Mesendoderm (in vitro differentiated cells): ENCODE results near the gene BMP2K.

Experiments used
- DNase-seq: peaks from one replicate; pipeline ENCODE4 v3.0.0; 2013
- H2AK5ac ChIP-seq: 2 replicates; pipeline ENCODE4 v1.6.1; 2013; ENCODE audit warnings: low read length, inconsistent platforms
- H2BK120ac ChIP-seq: 2 replicates; pipeline ENCODE4 v1.6.1; 2013; ENCODE audit warnings: low read depth, mild to moderate bottlenecking, low read length, moderate library complexity, mixed read lengths
- H2BK15ac ChIP-seq: replicated peaks from 2 replicates; pipeline ENCODE4 v1.6.1; 2013; ENCODE audit warnings: low read depth, mild to moderate bottlenecking, moderate library complexity
- H2BK5ac ChIP-seq: 2 replicates; pipeline ENCODE4 v1.6.1; 2013; ENCODE audit warnings: low read length, inconsistent platforms
- H3K18ac ChIP-seq: 2 replicates; pipeline ENCODE4 v1.6.1; 2013; ENCODE audit warnings: mild to moderate bottlenecking, low read length, mixed read lengths
- H3K23ac ChIP-seq: one replicate; pipeline ENCODE4 v1.6.1; 2013; ENCODE audit warnings: low read length
- H3K27ac ChIP-seq: 2 replicates; pipeline ENCODE4 v1.5.1; 2013; ENCODE audit warnings: low read depth, mild to moderate bottlenecking, inconsistent platforms, low read length, moderate library complexity
- H3K27me3 ChIP-seq: 2 replicates; pipeline ENCODE4 v1.6.1; 2013; ENCODE audit warnings: low read length, control low read depth, mild to moderate bottlenecking, inconsistent platforms; ENCODE audit not compliant: insufficient read depth, poor library complexity
- H3K36me3 ChIP-seq: 2 replicates; pipeline ENCODE4 v1.6.1; 2013; ENCODE audit warnings: low read length, inconsistent platforms; ENCODE audit not compliant: control insufficient read depth, insufficient read depth
- H3K4ac ChIP-seq: one replicate; pipeline ENCODE4 v1.6.1; 2013; ENCODE audit warnings: low read depth, mild to moderate bottlenecking, low read length, moderate library complexity
- H3K4me1 ChIP-seq: 2 replicates; pipeline ENCODE4 v1.6.1; 2013; ENCODE audit warnings: low read depth, low read length, inconsistent platforms; ENCODE audit not compliant: control insufficient read depth
- H3K4me2 ChIP-seq: 2 replicates; pipeline ENCODE4 v1.6.1; 2013; ENCODE audit warnings: low read length
- H3K4me3 ChIP-seq: 2 replicates; pipeline ENCODE4 v1.5.1; 2013; ENCODE audit warnings: mild to moderate bottlenecking, low read length
- H3K56ac ChIP-seq: one replicate; pipeline ENCODE4 v1.6.1; 2013; ENCODE audit warnings: low read length
- H3K79me1 ChIP-seq: 2 replicates; pipeline ENCODE4 v1.6.1; 2013; ENCODE audit warnings: low read length, inconsistent platforms
- H3K79me2 ChIP-seq: 2 replicates; pipeline ENCODE4 v1.6.1; 2013; ENCODE audit warnings: mild to moderate bottlenecking, low read length; ENCODE audit not compliant: control insufficient read depth, insufficient read depth
- H3K9ac ChIP-seq: 2 replicates; pipeline ENCODE4 v1.6.1; 2013; ENCODE audit warnings: low read length, inconsistent platforms
- H4K5ac ChIP-seq: one replicate; pipeline ENCODE4 v1.6.1; 2013; ENCODE audit warnings: low read length
- H4K8ac ChIP-seq: one replicate; pipeline ENCODE4 v1.6.1; 2013; ENCODE audit warnings: low read depth, mild to moderate bottlenecking, control low read depth, low read length, moderate library complexity
- WGBS: extraction: QIAGEN DNeasy Blood & Tissue Kit; methylation state at CpG from one replicate; pipeline ENCODE4 v1.1.7; 2013; ENCODE audit warnings: low lambda C conversion rate, missing lambda C conversion rate; ENCODE audit not compliant: insufficient coverage; ENCODE audit errors: extremely low coverage; 5-methylcytosine and 5-hydroxymethylcytosine counted together

The BMP2K gene

DNA sequence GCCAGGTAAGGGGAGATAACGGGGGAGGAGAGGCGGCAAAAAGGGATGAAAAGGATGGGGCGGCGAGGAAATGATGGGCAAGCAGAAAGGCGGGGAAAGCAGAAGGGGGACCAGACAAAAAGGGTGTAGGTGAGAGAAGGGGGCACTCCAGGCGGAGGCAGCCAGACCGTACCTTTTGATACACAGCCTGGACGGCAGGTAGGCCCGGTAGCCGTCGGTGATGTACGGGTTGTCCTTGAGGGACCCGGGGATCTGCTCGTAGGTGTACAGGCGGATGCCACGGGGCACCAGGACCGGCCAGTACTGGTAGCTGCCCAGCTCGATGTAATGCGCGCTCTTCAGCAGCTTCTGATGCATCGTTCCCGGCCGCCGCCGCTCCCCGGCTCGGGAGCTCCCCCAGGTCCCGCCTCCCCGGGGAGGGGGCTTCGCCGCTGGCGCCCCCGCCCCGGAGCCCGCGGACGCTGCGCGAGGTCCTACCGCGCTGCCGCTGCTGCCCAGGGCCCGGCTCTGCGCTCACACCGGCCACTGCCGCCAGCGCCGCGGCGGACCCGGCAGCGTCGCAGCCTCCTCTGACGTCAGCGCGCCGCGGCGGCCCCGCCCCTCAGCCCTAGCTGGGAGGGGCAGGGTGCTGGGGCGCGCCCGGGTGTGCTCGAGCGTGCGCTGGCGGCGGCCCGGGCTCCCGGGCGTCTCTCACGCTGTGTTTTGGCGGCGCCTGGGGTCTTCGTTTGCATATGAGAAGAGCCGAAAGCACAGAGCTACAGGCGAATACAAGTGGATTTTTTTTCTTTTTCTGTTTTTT, 162.9 kb downstream of the BMP2K start, which contains the start of gene PAQR3:
PAQR3 (minus strand) TSS at position 571 of the 799 bp plus-strand sequence; CDS start at position 357, 214 bp downstream.
- peaks cover 12% of the 10 kb centered on the region for H3K79me1 ChIP-seq
- peak within 1 kb of the TSS; percentile 95 for H3K4me3 ChIP-seq
- no CpG with 5 or more reads among the region's 77 CpGs for WGBS
- no peak within 1 kb of the TSS for H2AK5ac ChIP-seq
- peak within 1 kb of the TSS; percentile 98 for H3K18ac ChIP-seq
- H3K27ac ChIP-seq, result peak within 1 kb of the TSS; percentile 18
- peak within 1 kb of the TSS; percentile 93 for H3K4ac ChIP-seq
- H3K27me3 ChIP-seq, result no peaks in the 10 kb centered on the region
- DNase-seq, result peak; percentile 91
- no peak within 1 kb of the TSS for H2BK120ac ChIP-seq
- no peak within 1 kb of the TSS for H2BK15ac ChIP-seq
- H3K4me2 ChIP-seq, result peak within 1 kb of the TSS; percentile 67
- H3K9ac ChIP-seq, result peak within 1 kb of the TSS; percentile 93
- H3K4me1 ChIP-seq, result peaks cover 13% of the 10 kb centered on the region
- H4K5ac ChIP-seq, result no peak within 1 kb of the TSS
- H3K23ac ChIP-seq, result peak within 1 kb of the TSS; percentile 90
- H3K36me3 ChIP-seq, result no peaks in the 10 kb centered on the region
- peak within 1 kb of the TSS; percentile 95 for H3K56ac ChIP-seq
- peaks cover 12% of the 10 kb centered on the region for H3K79me2 ChIP-seq
- H2BK5ac ChIP-seq, result no peak within 1 kb of the TSS
- H4K8ac ChIP-seq, result no peak within 1 kb of the TSS

DNA sequence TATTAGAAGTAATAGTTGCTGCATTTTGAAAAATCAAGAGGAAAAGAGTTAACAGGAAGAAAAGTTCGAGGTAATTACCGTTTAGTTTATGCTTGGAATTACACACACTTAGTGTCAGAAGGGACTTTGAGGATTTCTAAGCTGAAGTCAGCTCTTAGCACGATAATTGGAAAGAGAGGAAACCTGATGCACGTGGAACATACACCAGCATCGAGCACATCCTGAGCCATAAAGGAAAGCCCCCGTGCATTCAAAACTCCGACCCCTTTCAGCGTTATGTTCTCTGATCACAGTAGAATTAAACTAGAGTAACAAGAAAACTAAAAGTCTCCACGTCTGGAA, 163.5 kb downstream of the BMP2K start:
- Histone ChIP-seq H3K56ac (peak overlapping the region; percentile 83), H4K5ac (no peak overlapping the region), H3K4me1 (peaks cover 13% of the 10 kb centered on the region), H3K27me3 (no peaks in the 10 kb centered on the region), H3K4ac (no peak overlapping the region), H2BK15ac (no peak overlapping the region), H3K4me3 (no peak overlapping the region), H3K18ac (no peak overlapping the region), H3K23ac (no peak overlapping the region), H4K8ac (no peak overlapping the region), H3K4me2 (peak overlapping the region; percentile 67), H3K27ac (peak overlapping the region; percentile 18), H2AK5ac (no peak overlapping the region), H2BK5ac (no peak overlapping the region), H3K79me2 (peaks cover 12% of the 10 kb centered on the region), H2BK120ac (no peak overlapping the region), H3K36me3 (no peaks in the 10 kb centered on the region), H3K9ac (peak overlapping the region; percentile 70), H3K79me1 (peaks cover 12% of the 10 kb centered on the region)
- WGBS, result no CpG with 5 or more reads among the region's 9 CpGs
- DNase-seq, result no peak

DNA sequence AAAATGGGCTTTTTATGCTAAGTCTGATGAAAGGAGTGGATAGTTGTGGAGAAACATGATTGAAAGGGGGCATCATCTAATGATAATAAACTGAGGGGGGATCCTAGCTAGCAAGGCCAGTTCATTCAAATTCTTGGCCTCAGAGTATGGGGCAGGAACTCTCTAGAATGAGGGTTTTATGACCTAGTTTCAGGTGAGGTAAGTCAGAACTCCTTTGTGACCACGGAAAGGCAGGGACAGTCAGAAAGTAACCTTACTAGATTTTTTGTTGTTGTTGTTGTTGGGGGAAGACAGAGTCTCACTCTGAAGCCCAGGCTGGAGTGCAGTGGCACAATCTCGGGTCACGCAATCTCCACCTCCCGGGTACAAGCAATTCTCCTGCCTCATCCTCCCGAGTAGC, 164.6 kb downstream of the BMP2K start:
- Histone ChIP-seq H3K9ac (no peak overlapping the region), H2AK5ac (no peak overlapping the region), H3K36me3 (no peaks in the 10 kb centered on the region), H4K5ac (no peak overlapping the region), H3K4me2 (no peak overlapping the region), H3K79me2 (peaks cover 10% of the 10 kb centered on the region), H3K27me3 (no peaks in the 10 kb centered on the region), H4K8ac (no peak overlapping the region), H2BK5ac (no peak overlapping the region), H3K18ac (no peak overlapping the region), H3K56ac (no peak overlapping the region), H3K23ac (no peak overlapping the region), H3K27ac (no peak overlapping the region), H2BK15ac (no peak overlapping the region), H3K4ac (peak overlapping the region; percentile 16), H3K79me1 (peaks cover 12% of the 10 kb centered on the region), H2BK120ac (no peak overlapping the region), H3K4me3 (no peak overlapping the region), H3K4me1 (peaks cover 13% of the 10 kb centered on the region)
- no CpG with 5 or more reads among the region's 5 CpGs for WGBS
- DNase-seq, result no peak

DNA sequence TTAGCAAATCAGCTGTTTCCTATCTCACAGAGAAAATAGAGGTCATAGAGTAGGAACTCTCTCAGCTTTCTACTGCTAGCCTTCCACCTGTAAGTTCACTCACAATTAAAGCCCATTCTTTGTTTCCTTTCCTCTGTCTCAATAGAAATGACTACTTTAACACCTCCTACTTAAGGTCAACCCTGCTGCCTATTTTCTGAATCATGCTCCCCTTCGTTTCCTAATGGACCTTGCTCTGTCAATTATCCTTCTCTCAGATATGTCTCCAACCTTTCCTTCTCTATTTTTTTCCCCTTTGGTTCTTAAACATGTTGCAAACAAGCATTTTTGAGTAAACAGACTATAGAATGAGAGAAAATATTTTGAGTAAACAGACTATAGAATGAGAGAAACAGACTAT, 168.2 kb downstream of the BMP2K start:
- Histone ChIP-seq H3K27ac (no peak overlapping the region), H3K4me3 (no peak overlapping the region), H4K5ac (no peak overlapping the region), H2AK5ac (no peak overlapping the region), H3K4me2 (no peak overlapping the region), H3K4ac (no peak overlapping the region), H3K18ac (no peak overlapping the region), H3K23ac (no peak overlapping the region), H3K79me1 (no peaks in the 10 kb centered on the region), H3K79me2 (no peaks in the 10 kb centered on the region), H3K9ac (no peak overlapping the region), H2BK120ac (no peak overlapping the region), H3K4me1 (peaks cover 2% of the 10 kb centered on the region), H4K8ac (no peak overlapping the region), H3K27me3 (no peaks in the 10 kb centered on the region), H3K56ac (no peak overlapping the region), H3K36me3 (no peaks in the 10 kb centered on the region), H2BK15ac (no peak overlapping the region), H2BK5ac (no peak overlapping the region)
- no peak for DNase-seq
- no CpG with 5 or more reads among the region's 1 CpG for WGBS

DNA sequence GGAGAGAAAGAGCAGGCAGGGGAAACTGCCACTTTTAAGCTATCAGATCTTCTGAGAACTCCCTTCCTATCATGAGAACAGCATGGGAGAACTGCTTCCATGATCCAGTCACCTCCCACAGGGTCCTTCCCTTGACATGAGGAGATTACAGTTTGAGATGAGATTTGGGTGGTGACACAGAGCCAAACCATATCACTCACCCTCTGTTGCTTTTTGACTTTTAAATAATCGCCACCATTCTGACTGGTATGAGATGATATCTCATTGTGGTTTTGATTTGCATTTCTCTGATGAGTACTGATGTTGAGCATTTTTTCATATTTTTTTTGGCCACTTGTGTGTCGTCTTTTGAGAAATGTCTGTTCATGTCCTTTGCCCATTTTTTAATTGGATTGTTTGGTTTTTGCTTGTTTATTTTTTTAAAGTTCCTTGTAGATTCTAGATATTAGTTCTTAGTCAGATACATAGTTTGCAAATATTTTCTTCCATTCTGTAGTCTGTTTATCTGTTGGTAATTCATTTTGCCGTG, 169.6 kb downstream of the BMP2K start:
- H3K9ac ChIP-seq, result no peak overlapping the region
- no peaks in the 10 kb centered on the region for H3K4me1 ChIP-seq
- no peak overlapping the region for H3K27ac ChIP-seq
- H2BK120ac ChIP-seq, result no peak overlapping the region
- H3K56ac ChIP-seq, result no peak overlapping the region
- WGBS, result no CpG with 5 or more reads among the region's 3 CpGs
- no peaks in the 10 kb centered on the region for H3K79me2 ChIP-seq
- DNase-seq, result no peak
- no peak overlapping the region for H4K8ac ChIP-seq
- no peak overlapping the region for H2BK5ac ChIP-seq
- no peaks in the 10 kb centered on the region for H3K27me3 ChIP-seq
- H3K18ac ChIP-seq, result no peak overlapping the region
- no peak overlapping the region for H3K23ac ChIP-seq
- H3K4me3 ChIP-seq, result no peak overlapping the region
- H4K5ac ChIP-seq, result no peak overlapping the region
- H3K4me2 ChIP-seq, result no peak overlapping the region
- H2BK15ac ChIP-seq, result no peak overlapping the region
- H3K79me1 ChIP-seq, result no peaks in the 10 kb centered on the region
- H3K36me3 ChIP-seq, result no peaks in the 10 kb centered on the region
- no peak overlapping the region for H3K4ac ChIP-seq
- no peak overlapping the region for H2AK5ac ChIP-seq
